ENCODE measurements around the gene PSENEN.

Gene PSENEN, protein sequence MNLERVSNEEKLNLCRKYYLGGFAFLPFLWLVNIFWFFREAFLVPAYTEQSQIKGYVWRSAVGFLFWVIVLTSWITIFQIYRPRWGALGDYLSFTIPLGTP

DNA sequence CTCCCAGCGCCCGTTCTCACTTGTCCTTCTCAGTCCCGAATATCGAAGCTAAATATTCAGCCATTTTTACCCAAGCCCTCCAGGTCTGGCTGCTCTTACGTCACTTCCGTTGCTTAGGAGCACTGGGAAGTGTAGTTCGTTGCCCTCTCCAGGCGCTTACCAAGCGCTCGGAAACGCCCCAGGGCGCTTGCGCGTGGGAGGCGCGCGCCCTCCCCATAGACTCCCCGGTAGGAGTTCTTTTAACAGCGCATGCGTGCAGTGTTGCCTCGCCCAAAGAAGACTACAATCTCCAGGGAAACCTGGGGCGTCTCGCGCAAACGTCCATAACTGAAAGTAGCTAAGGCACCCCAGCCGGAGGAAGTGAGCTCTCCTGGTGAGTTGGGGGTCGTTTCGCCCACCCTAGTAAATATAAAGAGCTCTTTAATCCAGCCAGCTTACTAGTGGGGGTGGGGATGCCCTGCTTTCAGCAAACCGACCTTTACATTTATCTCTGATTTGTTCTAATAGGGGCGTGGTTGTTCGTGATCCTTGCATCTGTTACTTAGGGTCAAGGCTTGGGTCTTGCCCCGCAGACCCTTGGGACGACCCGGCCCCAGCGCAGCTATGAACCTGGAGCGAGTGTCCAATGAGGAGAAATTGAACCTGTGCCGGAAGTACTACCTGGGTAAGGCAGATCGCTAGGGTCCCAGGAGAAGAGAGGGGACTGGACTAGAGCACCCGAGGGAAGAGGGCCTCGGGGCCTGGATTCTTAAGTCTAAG is at the start of gene PSENEN, which contains the start of gene U2AF1L4:
Gene PSENEN (plus strand): TSS at position 324 of the 759 bp plus-strand sequence. CDS start 280 bp downstream, at position 604.
Gene U2AF1L4 (minus strand): TSS at position 91 of the 759 bp plus-strand sequence. CDS start 27 bp downstream, at position 64.
- peak; percentile 99 for DNase-seq (ENCODE audit: low read depth)
- H3K4me3 ChIP-seq (ENCODE audit: low read depth, low read length) = peak within 1 kb of the TSS; percentile 71
- in situ Hi-C loops (cut with HindIII; ENCODE audit: low sequenced_read_pairs) = no loop called here
- TF ChIP-seq, protein P1, sequence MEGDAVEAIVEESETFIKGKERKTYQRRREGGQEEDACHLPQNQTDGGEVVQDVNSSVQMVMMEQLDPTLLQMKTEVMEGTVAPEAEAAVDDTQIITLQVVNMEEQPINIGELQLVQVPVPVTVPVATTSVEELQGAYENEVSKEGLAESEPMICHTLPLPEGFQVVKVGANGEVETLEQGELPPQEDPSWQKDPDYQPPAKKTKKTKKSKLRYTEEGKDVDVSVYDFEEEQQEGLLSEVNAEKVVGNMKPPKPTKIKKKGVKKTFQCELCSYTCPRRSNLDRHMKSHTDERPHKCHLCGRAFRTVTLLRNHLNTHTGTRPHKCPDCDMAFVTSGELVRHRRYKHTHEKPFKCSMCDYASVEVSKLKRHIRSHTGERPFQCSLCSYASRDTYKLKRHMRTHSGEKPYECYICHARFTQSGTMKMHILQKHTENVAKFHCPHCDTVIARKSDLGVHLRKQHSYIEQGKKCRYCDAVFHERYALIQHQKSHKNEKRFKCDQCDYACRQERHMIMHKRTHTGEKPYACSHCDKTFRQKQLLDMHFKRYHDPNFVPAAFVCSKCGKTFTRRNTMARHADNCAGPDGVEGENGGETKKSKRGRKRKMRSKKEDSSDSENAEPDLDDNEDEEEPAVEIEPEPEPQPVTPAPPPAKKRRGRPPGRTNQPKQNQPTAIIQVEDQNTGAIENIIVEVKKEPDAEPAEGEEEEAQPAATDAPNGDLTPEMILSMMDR (IDR thresholded peaks at IDR 0.05; ENCODE audit: low read depth, low read length, missing control alignments) = no peak

DNA sequence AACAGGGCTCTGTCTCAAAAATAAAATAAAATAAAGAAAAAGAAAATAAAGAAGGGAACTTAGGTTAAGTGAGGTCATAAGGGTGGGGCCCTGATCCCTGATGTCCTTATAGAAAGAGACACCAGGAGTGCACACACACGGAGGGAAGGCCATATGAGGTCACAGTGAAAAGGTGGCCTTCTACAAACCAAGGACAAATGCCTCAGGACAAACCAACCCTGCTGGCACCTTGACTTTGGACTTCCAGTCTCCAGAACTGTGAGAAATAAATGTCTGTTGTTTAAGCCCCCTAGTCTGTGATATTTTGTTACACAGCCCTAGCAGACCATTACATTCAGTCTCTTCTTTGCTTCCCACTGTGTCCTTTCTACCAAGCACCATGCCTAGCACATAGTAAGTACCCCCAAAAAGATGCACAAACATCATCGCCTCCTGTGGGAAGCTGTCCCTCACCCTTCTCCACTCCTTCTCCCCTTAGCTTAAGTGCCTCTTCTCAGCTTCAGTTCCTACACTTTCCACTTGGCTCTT is 49.5 kb upstream of the PSENEN start:
- in situ Hi-C loops (cut with HindIII; ENCODE audit: low sequenced_read_pairs) = no loop called here
- DNase-seq (ENCODE audit: low read depth) = no peak
- H3K4me3 ChIP-seq (ENCODE audit: low read depth, low read length) = no peak overlapping the region
- TF ChIP-seq, protein P1 (IDR thresholded peaks at IDR 0.05; ENCODE audit: low read depth, low read length, missing control alignments) = no peak

DNA sequence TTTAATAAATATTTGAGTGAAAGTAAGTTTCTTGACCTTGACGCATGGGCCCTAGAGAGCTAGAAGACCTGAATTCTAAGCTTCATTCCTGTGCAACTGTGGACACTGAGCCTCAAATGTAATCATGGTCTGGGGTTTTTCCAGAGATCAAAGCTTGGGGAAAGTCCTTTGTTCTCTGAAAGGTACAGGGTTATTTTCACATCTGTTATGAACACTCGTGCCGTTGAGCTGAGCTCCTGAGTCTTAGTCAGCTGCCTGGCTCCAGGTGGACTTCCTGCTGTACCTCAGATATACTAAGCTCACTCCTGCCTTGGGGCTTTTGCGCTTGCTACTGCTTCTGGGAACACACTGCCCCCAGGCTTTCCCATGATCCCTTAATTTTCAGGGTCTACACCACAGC is 48.6 kb upstream of the PSENEN start:
- in situ Hi-C loops (cut with HindIII; ENCODE audit: low sequenced_read_pairs) = no loop called here
- no peak for DNase-seq (ENCODE audit: low read depth)

DNA sequence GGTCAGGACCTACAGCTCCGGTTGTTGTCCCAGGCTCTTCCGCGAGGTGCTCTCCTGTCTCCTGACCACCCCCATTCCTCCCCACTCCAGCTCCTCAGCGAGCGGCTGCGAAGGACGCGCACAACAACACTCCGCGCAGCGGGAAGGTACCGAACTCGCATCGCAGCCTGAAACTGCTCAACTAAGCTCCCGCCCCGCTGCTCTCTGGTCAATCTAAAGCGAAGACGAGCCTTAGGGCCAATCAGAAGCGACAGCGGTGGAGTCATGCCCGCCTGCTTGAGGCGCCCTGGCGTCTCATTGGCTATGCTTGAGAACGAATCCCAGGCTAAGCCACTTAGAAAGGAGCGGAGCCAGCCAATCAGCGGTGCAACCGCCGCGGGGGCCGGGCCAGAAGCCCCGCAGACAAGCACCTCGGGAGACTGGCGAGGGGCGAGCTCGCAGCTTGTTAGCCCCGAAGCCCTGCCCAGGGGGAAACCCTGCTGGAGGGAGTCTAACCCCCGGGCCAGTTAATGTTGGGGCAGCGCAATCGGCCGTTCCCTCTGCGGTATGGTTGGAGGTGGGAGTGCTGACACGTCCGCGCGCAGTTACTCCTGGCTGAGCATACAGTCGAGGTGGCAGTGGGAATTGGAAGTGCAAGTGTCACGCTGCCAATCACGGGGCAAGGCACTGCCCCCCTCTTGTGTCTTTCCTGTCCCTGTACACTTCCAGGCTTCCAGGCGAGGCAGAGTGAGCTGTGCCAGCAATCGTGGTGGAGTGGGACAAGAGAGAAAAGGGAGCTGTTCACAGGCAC is 43.0 kb upstream of the PSENEN start:
- H3K4me3 ChIP-seq (ENCODE audit: low read depth, low read length) = peak overlapping the region; percentile 52
- TF ChIP-seq, protein P1 (IDR thresholded peaks at IDR 0.05; ENCODE audit: low read depth, low read length, missing control alignments) = no peak
- DNase-seq (ENCODE audit: low read depth) = peak; percentile 95
- in situ Hi-C loops (cut with HindIII; ENCODE audit: low sequenced_read_pairs) = no loop called here

More for the DNA sequence above, 48.6 kb upstream of the PSENEN start:
- no peak overlapping the region for H3K4me3 ChIP-seq (ENCODE audit: low read depth, low read length)
- TF ChIP-seq, protein P1 (IDR thresholded peaks at IDR 0.05; ENCODE audit: low read depth, low read length, missing control alignments) = no peak

DNA sequence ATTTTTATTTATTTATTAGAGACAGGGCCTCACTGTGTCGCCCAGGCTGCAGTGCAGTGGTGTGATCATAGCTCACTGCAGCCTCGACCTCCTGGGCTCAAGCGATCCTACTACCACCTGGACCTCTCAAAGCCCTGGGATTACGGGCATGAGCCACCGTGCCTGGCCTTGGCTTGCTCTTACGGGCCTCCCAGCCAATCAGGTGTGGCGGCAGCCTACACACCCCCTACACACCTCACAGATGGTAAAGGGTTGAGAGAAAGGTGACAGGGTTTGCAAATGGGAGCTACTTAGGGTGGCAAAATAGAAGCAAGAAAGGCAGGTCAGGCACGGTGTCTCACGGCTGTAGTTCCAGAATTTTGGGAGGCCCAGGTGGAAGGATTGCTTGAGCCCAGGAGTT is 42.1 kb upstream of the PSENEN start:
- DNase-seq (ENCODE audit: low read depth) = no peak
- TF ChIP-seq, protein P1 (IDR thresholded peaks at IDR 0.05; ENCODE audit: low read depth, low read length, missing control alignments) = no peak
- no peak overlapping the region for H3K4me3 ChIP-seq (ENCODE audit: low read depth, low read length)
- in situ Hi-C loops (cut with HindIII; ENCODE audit: low sequenced_read_pairs) = no loop called here

DNA sequence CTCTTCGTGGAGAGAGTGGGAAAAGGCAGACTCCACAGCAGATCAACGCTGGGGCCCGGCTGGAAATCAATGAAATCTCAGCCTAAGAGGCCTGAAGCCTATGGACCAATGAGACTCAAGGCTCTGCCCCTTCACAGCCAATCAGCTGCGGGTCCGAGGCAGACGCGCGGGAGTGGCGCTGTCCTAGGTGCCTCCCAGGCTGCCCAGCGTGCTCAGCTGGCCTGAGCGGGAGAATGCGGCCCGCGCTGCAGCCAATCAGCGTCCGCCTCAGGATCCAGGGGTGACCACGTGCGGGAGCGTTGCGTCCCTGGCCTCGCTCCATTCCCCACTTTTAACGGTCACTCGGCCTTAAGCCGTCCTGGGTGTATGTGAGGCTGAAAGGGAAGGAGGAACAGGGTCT is 41.2 kb upstream of the PSENEN start, which contains the start of gene ZBTB32:
Gene ZBTB32 (plus strand): TSS at position 341 of the 400 bp plus-strand sequence. CDS start 10,069 bp downstream, outside the sequence.
- in situ Hi-C loops (cut with HindIII; ENCODE audit: low sequenced_read_pairs) = no loop called here
- H3K4me3 ChIP-seq (ENCODE audit: low read depth, low read length) = no peak within 1 kb of the TSS
- no peak for DNase-seq (ENCODE audit: low read depth)
- TF ChIP-seq, protein P1 (IDR thresholded peaks at IDR 0.05; ENCODE audit: low read depth, low read length, missing control alignments) = no peak

All from astrocyte of the cerebellum (primary cell).